Measurements from ENCODE around the gene STIM1.
"Not testable (repeated sequence)": the region's sequence is repeated elsewhere in the genome, so short reads cannot be mapped to it uniquely, and the experiment has no call there.

The STIM1 gene

DNA sequence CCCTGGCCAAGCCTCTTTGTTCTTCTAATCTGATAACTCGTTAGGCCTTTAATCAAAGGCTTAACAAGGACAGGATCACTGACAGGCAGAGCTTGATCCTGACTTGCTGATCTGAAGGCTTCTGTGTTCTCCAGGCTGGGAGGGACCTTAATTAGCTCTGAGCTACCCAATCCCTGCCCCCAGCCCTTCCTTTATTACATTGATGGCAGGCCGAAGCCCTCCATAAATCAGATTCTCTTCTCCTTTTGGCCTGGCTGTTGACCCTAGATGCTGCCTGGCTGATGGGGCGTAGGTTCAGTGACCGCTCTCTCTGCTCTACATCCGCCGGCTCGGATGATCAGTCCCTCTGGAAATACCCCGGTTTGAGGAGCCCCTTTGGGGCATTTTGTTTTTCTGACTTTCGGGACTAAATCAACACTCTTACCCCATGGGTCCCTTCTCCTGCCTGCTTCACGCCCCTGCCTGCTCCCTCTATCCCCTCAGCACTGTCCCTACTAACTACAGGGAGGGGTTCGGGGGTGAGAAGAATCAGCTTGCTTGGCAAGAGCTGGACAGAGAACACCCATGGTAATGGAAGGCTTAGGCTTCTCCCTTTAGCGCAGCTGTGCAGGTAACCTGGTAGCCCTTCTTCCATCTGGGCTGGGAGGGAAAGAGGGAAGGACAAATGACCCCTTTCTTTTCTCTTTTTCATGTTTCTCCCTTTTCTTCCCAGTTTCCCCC lies 229.1 kb downstream of the STIM1 start:
- no peak for DNase-seq

DNA sequence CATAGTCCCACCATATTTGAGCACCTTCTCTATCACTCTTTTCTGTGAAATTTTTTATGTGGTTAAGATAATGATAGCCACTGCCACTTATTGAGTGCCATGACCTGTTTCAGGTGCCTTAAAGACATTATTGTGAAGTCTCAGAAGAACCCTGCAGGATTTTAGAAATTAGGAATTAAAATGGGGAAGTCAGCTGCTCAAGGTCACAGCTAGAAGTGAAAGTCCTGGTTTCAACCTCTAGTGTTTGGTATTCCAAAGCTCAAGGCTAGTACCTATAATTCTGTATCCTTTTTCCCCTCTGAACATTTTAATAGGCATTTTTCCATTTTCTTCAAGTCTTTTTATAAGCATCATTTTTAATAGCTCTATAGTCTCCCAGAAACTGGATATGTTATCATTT lies 230.1 kb downstream of the STIM1 start:
- no peak for DNase-seq

DNA sequence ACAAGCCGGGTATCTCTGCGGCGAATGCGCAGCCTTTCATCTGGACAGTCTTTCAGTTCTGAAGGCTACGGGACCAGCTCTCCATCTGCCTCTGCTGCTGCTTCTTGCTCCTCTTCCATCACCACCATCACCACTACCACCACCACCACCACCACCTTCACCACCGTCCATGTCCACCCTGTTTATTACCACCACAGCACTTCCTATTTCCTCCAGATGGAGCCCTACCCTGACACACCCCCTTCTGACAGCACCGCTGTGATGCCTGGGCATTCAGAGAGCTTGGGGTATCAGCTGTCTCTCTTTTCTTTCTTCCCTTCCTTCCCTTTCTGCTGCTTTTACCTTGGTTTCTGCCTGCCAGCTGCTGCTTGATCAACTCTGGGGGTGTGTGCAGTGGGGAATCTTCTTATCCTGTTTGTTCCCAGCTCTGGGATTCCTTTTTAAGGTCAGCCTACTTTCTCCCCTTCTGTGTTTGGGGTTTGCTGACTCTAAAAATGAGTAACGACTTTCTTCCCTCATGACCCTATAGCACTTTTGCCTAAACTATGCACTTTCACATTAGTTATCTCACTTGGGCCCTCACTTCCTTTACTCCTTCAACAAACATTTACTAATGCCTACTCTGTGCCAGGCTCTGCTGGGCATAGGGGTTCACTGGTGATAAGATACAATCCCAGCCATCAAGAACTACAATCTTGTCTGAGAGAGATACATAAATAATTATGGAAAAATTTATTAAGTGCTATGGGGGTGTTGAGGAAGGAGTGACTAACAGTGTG lies 231.3 kb downstream of the STIM1 start:
- no peak for DNase-seq

DNA sequence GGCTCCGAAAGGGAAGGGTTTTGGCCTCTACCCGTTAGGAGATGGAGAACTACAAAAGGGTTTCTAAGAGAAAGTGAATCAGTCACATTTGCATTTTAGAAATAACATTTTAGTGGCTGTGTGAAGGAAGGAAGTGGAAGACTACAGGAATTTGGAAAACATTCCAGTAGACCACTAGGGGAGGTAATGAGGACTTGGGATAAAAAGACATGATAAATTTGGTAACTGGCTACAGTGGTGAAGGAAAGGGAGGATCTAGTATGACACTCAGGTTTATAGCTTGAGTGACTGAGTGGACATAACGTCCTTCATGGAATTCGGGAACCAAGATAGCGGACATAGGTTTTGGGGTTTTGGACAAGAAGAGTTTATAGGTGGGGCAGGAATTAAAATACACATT lies 232.1 kb downstream of the STIM1 start:
- DNase-seq: peak; percentile 34

DNA sequence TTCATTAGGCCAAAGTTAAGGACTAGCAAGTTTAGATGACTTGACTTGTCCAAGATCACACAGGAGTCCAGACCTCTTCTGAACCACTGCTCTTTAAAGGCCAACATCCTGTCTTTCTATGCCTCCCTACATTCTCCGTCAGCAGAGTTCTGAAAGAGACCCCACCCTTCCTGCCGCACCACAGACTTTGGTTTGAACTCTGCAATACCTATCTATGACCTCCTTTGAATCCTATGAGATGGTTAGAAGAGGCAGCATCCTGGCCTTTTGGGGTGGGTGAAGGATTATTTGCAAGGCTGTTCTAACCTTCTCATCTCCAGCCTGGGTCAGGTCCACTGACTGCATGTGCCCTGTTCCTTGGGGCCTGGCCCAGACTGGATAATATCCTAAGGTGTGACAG lies 234.8 kb downstream of the STIM1 start:
- DNase-seq: no peak

DNA sequence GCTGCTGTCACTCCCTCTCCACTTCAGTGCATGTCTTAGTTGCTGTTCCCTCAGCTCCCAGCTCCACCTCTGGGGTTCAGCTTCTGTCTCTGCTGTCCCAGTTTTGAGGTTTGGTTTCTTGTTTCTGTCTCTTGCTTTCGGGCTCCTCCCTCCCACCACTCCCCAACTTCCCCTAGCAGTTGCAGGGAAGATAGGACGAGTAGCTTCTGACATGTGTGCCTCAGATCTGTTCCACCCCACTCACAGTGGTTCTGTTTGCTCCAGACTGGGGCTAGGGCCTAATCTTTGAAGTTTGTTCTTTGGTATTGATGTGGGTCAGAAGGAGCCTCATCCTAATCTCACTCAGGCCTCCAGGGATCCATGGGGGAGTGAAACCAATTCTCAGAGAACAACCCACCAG lies 236.6 kb downstream of the STIM1 start:
- DNase-seq: no peak

DNA sequence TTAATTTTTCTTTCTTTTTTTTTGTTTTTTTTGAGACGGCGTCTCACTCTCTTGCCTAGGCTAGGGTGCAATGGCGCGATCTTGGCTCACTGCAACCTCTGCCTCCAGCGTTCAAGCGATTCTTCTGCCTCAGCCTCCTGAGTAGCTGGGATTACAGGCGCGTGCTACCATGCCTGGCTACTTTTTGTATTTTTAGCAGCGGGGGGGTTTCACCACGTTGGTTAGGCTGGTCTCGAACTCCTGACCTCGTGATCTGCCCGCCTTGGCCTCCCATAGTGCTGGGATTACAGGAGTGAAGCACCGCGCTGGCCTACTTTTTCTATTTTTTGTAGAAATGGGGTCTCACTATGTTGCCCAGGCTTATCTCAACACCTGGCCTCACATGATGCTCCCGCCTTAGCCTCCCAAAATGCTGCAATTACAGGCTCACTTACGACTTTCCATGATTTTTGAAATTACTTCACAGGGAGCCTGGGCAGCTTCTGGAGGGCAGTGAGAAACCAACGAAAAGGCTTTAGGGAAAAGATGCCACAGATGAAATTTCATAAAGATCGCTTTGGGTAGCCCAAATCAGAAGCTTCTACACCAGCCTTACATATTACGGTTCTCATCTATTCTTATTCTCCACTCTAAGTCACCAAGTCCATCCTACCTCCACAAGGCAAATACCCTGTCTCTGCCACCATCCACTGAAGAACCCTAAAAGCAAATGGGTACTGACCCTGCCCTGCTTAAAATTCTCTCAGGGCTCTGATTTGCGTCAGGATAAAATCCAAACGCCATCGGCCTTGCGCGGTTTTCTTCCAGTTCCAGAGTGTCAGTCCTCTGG lies 238.3 kb downstream of the STIM1 start:
- DNase-seq: no peak

DNA sequence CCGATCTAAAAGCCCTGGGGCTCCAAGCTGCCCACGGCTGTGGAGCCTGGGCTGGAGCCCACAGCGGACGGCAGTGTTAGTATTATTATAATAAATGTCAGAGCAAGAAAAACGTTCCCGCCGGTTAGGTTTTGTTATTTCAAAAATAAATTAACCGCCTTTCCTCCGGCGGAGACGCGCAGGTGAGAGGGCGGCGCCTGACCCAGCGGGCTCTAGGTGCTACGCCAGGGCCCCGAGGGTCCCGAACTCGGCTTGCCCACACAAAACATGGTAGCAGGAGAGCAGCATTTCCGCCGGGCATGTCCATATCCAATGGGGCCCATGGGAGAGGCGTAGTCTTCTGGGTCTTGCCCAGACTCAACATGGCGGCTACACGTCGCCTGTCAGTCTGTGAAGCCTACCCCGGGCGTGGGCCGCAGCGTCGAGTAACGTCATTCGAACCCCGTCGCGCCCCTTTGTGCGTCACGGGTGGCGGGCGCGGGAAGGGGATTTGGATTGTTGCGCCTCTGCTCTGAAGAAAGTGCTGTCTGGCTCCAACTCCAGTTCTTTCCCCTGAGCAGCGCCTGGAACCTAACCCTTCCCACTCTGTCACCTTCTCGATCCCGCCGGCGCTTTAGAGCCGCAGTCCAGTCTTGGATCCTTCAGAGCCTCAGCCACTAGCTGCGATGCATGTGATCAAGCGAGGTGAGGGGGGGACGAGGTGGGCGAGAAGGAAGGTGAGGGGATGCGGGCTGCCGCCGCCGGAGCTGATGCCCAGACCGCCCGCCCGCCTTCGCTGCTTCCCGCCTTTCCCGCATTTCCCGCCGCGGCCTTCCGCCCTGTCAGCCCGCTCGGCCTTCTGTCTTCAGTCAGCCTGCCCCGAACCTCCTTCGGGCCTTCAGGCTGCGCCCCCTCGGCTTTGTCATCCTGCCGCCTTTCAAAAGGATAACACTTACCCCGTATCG lies 239.2 kb downstream of the STIM1 start, which contains the start of gene RRM1:
Gene RRM1, plus strand, starts transcription at position 452 of the 944 bp plus-strand sequence. Its CDS starts 214 bp downstream, at position 666.
- DNase-seq: peak; percentile 97

DNA sequence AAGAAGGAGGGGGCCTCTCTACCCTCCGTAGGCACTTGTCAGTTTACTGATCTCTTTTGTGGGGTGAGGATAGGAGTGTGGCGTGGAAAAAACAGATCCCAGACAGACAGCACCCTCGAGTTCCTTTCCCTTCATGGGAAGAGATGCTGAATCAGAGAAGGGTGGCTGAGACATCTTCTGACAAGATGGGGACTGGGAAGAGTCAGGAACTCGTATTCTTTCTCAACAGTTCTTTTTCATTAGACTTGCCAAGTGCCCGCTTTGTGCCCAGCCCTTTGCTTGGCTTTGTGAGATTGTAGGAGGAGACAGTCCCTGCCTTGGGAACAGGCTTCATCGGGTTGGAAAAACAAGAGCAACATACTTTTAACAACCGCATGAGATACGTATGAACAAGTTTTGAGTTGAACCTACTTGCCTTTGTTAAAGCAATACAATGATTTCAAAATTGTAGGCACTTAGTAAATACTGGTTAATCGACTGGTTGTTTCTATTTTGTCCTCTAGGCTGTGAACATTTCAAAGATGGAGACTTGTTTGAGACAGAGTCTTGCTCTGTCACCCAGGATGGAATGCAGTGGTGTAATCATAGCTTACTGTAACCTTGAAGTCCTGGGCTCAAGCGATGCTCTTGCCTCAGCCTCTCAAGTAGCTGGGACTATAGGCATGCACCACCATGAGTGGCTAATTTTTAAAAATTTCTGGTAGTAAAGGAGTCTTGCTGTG lies 240.2 kb downstream of the STIM1 start:
- DNase-seq: peak; percentile 75

DNA sequence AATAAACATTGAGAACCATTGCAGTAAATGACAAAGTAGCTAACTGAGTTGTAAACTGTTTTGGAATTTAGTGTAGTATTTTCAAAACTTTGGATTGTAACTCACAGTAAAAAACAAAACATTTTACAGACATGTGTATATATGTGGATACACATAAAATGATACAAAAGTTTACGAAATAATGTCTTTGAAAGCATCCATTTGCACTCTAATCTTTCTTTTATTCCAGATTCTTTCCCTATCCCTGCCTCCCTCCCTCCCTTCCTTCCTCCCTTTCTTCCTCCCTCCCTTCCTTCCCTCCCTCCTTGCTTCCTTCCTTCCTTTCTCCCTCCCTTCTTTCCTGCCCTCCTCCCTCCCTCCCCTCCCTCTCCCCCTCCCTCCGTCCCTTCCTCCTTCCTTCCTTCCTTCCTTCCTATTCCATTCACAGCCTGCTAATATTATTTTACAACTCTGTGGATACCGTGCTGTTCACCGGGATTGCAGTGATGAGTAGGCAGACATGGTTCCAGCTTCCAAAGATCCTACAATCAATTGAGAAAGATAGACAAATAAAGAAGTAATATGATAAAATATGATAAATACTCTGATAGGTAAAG lies 242.7 kb downstream of the STIM1 start:
- no peak for DNase-seq

DNA sequence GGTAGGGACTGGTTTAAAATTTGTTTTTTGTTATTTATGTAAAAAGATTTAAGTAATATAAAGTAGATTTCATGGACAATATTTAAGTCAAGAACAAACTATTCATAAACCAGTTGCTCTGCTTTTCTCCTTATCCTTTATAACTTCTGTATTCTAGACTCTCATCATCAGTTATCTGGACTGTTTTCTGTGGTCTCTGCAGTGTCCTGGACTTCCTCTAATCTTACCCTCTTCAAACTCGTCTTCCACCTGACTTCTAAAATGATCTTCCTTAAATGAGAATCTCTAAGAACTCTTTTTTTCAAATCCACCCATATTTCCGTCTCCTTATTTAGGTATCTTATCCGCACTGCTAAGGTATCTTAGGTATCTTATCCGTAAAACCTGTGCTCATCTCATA lies 247.2 kb downstream of the STIM1 start:
- DNase-seq: no peak

DNA sequence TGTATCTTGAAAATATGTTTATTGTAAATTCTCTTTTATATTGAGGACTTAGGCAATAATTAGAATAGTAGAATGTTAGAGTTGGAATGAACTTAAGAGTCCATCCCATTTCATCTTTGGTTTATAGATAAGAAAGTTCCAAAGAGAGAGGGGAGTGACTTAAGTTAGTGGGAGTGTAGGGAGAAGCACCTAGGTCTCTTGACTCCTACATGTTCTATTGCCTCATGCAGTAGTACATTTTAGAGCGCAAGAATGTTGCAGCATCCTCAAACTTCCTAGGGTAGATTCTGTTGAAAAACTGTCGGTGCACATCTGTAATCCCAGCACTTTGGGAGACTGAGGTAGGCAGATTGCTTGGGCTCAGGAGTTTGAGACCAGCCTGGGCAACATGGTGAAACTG lies 247.8 kb downstream of the STIM1 start:
- DNase-seq: no peak

DNA sequence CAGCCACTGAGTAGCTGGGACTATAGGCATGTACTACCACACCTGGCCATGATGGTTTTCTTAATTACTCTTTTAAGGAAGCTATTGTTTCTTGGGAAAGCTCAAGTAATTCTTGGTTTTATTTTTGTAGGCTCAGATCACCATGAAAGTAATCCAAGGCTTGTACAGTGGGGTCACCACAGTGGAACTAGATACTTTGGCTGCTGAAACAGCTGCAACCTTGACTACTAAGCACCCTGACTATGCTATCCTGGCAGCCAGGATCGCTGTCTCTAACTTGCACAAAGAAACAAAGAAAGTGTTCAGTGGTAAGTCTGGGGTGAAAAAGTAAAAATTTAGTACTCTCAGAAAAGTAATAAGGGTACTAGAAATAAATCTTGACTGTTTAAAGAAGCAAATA lies 250.5 kb downstream of the STIM1 start:
- DNase-seq: no peak

DNA sequence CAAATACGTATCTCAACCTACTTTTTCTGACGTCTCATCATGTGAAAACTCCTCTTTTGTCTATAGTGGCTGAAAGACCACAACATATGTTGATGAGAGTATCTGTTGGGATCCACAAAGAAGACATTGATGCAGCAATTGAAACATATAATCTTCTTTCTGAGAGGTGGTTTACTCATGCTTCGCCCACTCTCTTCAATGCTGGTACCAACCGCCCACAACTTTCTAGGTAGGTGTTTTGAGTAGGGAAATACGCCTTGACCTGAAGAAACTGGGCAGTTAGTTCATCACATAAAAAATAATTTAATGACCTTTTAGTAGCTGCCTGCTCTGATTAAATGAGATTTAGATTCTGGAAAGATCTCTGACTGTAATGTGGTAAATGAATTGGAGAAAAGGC lies 256.4 kb downstream of the STIM1 start:
- DNase-seq: no peak

DNA sequence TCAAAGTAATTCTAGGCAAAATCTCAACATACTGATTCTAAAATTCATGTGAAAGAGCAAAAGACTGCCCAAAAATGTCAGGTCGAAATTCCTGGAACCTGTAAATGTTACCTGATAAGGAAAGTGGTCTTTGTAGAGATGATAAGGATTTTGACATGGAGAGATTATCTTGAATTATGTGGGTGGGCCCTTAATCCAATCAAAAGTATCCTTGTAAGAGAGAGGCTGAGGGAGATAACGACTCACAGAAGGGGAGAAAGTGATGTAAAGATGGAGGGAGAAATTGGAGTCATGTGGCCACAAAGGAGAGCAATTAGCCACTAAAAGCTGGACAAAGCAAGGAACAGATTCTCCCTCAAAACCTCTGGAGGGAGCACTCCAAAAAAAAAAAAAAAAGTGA lies 259.7 kb downstream of the STIM1 start:
- DNase-seq: no peak

DNA sequence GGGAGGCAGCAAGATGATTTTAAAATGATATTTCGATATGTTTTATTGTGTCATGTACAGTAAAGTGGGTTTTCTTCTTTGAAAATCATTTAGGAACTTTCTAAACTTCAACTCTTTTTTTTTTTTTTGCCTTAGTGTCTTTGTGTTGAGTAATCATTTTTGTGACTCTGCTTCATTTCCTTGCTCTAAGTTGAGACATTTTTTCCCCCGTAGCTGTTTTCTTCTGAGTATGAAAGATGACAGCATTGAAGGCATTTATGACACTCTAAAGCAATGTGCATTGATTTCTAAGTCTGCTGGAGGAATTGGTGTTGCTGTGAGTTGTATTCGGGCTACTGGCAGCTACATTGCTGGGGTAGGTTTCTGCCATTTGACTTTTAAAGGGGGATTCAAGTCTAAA lies 262.6 kb downstream of the STIM1 start:
- DNase-seq: peak; percentile 68

DNA sequence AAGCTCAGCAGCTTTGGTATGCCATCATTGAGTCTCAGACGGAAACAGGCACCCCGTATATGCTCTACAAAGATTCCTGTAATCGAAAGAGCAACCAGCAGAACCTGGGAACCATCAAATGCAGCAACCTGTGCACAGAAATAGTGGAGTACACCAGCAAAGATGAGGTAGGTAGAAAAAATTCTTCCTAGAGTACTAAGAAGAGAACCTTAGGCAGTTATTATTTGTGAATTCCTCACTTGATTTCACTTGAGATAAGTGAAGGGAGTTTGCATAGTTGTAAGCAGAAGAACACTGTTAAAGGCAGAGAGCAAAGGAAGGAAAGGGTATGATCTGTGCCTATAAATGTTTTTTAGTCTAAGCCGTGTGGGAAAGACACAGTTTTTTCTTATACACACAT lies 267.8 kb downstream of the STIM1 start:
- DNase-seq: no peak

DNA sequence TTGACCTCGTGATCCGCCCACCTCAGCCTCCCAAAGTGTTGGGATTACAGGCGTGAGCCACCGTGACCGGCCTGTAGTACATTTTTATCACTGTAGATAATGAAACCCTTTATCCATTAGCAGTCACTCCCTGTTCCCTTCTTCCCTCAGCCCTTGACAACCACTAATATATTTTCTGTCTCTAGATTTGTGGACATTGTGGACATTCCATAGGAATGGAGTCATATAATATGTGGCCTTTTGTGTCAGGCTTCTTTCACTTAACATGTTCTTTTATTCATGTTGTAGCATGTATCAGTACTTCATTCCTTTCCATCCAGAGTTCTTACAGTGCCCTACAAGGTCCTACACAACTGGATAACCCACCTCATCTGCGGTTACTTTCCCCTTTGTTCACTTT lies 269.7 kb downstream of the STIM1 start:
- no peak for DNase-seq

DNA sequence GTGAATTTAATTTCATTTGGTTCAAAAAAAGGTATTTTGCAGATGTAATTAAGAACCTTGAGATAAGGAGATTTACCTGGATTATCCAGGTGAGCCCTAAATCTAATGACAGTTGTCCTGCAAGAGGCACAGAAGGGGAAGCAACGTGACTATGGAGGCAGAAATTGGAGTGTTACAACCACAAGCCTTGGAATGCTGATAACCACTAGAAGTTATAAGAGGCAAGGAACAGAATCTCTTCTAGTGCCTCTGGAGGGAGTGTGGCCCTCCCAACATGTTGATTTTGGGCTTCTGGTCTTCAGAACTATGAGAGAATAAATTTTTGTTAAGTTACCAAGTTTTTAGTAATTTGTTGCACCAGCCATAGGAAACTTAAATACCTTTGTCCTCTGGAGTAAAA lies 271.9 kb downstream of the STIM1 start:
- no peak for DNase-seq

DNA sequence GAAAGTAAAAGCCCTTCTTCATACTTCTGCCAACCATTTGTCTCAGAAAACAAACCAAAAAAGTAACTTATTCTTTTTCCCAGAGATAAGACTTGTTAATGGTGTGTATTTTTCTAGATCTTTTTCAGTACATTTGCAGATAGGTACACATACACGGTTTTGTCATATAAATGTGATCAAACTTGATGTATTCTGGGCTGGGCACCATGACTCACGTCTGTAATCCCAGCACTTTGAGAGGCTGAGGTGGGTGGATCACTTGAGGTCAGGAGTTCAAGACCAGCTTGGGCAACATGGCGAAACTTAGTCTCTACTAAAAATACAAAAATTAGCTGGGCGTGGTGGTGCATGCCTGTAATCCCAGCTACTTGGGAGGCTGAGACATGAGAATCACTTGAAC lies 274.8 kb downstream of the STIM1 start:
- not testable (repeated sequence) for DNase-seq

DNA sequence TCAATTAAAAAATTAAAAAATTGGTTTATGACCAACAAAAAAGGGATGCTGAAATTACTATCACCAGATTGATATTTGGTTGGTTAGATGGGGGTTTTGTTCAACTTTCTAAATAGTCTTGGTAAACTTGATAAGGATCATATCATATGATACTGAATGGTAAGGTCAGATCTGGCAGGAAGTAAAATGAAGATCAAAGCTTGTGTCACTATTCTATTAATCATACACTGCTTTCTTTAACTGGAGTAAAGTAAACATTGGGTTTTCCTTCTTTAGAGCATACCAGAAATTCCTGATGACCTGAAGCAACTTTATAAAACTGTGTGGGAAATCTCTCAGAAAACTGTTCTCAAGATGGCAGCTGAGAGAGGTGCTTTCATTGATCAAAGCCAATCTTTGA lies 279.3 kb downstream of the STIM1 start:
- peak; percentile 81 for DNase-seq
